A549 treated with AZD2906 at 1 μM for 4 hours (cell line): ENCODE results near the gene JPH3. TPM values are rescaled to one million over a fixed set of nuclear protein-coding genes. Genes with fewer than 3 reads are reported as not detected.

Experiments
- total RNA-seq: library from RNA; stranded (reverse); fragments of 200-300 nt; extraction: Qiagen RNA extraction; gene quantifications from 5 replicates; pipeline ENCODE4 v1.2.3, GENCODE V29; 2022

The JPH3 gene
- 1.4 to 2.3 TPM (median 1.9 TPM) in 5 replicates for total RNA-seq

GRCh38 chr16:87602001-87602775 is at the start of gene JPH3:
Gene JPH3 (plus strand): TSS chr16:87602508. CDS start chr16:87603147, 639 bp downstream.

Other genes starting within 250 kb of the JPH3 start
- gene FBXO31, start 218.7 kb upstream of the JPH3 start, total RNA-seq, result 20.1 to 28.2 TPM (median 27.0 TPM) in 5 replicates
- 74.4 to 102 TPM (median 82.7 TPM) in 5 replicates for gene MAP1LC3B, start 210.2 kb upstream of the JPH3 start, total RNA-seq
- 7.0 to 8.5 TPM (median 8.3 TPM) in 5 replicates for gene ZCCHC14, start 109.5 kb upstream of the JPH3 start, total RNA-seq
- gene KLHDC4, start 163.5 kb downstream of the JPH3 start, total RNA-seq, result 46.2 to 54.8 TPM (median 51.1 TPM) in 5 replicates